ENCODE data around the gene LMO3. TPM values are rescaled to one million over a fixed set of nuclear protein-coding genes. Genes with fewer than 3 reads are reported as not detected.

Gene LMO3
- total RNA-seq, 1 donor from 2014 or later = 127 TPM

DNA sequence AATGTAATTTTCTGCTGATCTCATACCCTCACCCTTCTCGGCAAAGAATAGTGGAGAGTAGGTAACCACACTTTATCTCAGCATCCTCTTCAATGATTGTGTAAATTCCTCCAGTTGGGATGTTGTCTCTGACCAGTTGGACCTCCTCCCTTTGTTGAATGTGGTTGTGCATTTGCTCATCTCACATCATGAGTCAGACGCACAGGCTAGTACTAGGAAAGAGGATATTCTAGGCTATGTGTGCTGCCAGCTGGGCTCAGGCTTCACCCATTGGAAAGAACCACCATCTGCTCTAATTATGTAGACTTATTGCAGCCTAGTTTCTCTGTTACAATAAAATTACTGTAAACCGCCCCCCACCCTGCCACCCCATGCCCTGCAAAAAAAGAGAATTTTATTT is 90.3 kb downstream of the LMO3 start:
- Histone ChIP-seq H3K27ac (no peak overlapping the region), H3K9me3 (no peaks in the 10 kb centered on the region), H3K4me3 (no peak overlapping the region), H3K36me3 (no peaks in the 10 kb centered on the region), H3K4me1 (no peaks in the 10 kb centered on the region), H3K27me3 (ENCODE audit: low read depth) (no peaks in the 10 kb centered on the region)
- TF ChIP-seq, protein P1, sequence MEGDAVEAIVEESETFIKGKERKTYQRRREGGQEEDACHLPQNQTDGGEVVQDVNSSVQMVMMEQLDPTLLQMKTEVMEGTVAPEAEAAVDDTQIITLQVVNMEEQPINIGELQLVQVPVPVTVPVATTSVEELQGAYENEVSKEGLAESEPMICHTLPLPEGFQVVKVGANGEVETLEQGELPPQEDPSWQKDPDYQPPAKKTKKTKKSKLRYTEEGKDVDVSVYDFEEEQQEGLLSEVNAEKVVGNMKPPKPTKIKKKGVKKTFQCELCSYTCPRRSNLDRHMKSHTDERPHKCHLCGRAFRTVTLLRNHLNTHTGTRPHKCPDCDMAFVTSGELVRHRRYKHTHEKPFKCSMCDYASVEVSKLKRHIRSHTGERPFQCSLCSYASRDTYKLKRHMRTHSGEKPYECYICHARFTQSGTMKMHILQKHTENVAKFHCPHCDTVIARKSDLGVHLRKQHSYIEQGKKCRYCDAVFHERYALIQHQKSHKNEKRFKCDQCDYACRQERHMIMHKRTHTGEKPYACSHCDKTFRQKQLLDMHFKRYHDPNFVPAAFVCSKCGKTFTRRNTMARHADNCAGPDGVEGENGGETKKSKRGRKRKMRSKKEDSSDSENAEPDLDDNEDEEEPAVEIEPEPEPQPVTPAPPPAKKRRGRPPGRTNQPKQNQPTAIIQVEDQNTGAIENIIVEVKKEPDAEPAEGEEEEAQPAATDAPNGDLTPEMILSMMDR (IDR thresholded peaks at IDR 0.05) = no peak
- ATAC-seq = no peak
- intact Hi-C loops (cut with DNase I) = no loop called here
- no peak for DNase-seq

DNA sequence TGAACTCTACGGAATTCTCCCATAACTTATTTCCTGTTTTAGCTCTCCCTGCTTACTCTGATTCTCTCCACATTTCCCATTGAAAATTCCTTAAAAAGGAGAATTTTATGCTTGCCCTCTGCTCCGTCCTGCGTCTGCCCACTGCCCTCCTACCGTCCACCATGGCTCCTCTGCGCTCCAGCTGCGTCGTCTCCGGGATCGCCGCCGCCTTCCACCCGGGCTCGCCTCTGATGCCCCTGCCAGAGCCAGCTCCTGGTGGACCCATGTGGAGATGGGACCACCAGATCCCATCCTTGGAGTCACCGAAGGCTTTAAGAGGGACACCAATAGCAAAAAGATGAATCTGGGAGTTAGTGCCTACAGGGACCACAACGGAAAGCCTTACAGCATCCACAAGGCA is 92.7 kb downstream of the LMO3 start:
- Histone ChIP-seq H3K27me3 (ENCODE audit: low read depth) (no peaks in the 10 kb centered on the region), H3K36me3 (no peaks in the 10 kb centered on the region), H3K4me3 (no peak overlapping the region), H3K27ac (no peak overlapping the region), H3K4me1 (no peaks in the 10 kb centered on the region), H3K9me3 (no peaks in the 10 kb centered on the region)
- ATAC-seq (no peak), DNase-seq (no peak)
- intact Hi-C loops (cut with DNase I) = no loop called here
- TF ChIP-seq, protein P1 (IDR thresholded peaks at IDR 0.05) = no peak

DNA sequence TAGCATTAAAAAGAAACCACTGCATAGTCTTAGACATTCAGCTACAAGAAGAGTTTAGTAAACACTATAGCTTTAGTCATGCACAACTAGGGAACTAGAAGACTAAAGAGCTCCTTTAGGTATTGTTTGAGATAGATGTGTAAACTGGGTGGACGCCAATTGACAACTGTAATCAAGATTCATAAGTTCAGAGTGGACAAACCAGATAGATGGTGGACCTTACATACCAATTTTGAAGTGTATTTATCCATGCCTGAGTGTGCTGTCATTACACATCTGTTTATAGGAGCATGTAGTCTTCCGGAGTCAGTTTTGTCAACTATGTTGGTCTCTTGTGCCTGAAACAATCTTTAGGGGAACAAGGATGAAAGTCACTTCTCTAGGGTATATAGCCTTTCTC is 96.6 kb downstream of the LMO3 start:
- DNase-seq = no peak
- TF ChIP-seq, protein P1 (IDR thresholded peaks at IDR 0.05) = no peak
- H3K27me3 ChIP-seq (ENCODE audit: low read depth) = no peaks in the 10 kb centered on the region
- H3K9me3 ChIP-seq = no peaks in the 10 kb centered on the region
- H3K27ac ChIP-seq = no peak overlapping the region
- no peak overlapping the region for H3K4me3 ChIP-seq
- intact Hi-C loops (cut with DNase I) = no loop called here
- no peak for ATAC-seq
- no peaks in the 10 kb centered on the region for H3K4me1 ChIP-seq
- no peaks in the 10 kb centered on the region for H3K36me3 ChIP-seq

DNA sequence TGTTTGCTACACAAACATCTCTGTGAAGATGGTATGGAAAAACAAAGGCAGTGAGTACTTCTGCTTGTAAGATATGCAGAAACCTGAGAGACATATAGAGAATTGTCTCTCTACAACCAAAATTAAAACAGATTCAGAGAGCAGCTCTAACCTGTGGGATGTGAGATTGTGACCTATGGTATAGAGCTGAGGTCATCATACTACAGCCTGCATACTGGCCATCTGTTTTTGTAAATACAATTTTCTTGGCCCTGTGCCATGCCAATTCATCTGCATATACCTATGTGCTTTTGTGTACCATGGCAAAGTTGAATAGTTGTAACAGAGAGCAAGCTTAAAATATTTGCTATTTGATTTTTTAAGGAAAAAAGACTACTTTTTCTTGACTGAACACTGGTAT is 99.6 kb downstream of the LMO3 start:
- Histone ChIP-seq H3K9me3 (no peaks in the 10 kb centered on the region), H3K36me3 (no peaks in the 10 kb centered on the region), H3K27ac (no peak overlapping the region), H3K27me3 (ENCODE audit: low read depth) (no peaks in the 10 kb centered on the region), H3K4me1 (no peaks in the 10 kb centered on the region), H3K4me3 (no peak overlapping the region)
- TF ChIP-seq, protein P1 (IDR thresholded peaks at IDR 0.05) = no peak
- ATAC-seq = no peak
- no peak for DNase-seq
- intact Hi-C loops (cut with DNase I) = no loop called here

DNA sequence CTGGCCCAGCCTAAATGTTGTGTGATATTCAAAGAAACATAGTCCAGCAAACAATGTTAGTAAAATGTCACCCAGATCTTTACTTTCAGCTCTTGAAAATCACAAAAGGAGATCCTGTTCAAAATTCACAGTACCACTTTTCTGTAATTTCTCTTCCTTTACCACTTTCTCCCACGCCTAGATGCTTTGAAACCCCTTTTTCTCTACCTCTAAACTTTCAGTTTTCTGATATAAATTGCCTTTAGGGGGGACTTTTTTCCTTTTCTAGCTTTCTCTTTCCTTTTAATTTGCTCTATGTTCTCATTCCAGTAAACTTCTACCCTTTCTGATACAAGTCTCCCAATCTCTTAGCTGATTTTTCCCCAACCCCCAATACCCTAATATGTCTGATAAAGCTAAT is 101.8 kb downstream of the LMO3 start:
- Histone ChIP-seq H3K4me3 (no peak overlapping the region), H3K27me3 (ENCODE audit: low read depth) (no peaks in the 10 kb centered on the region), H3K9me3 (no peaks in the 10 kb centered on the region), H3K27ac (no peak overlapping the region), H3K4me1 (no peaks in the 10 kb centered on the region), H3K36me3 (no peaks in the 10 kb centered on the region)
- no peak for DNase-seq
- TF ChIP-seq, protein P1 (IDR thresholded peaks at IDR 0.05) = no peak
- intact Hi-C loops (cut with DNase I) = no loop called here
- ATAC-seq = no peak

DNA sequence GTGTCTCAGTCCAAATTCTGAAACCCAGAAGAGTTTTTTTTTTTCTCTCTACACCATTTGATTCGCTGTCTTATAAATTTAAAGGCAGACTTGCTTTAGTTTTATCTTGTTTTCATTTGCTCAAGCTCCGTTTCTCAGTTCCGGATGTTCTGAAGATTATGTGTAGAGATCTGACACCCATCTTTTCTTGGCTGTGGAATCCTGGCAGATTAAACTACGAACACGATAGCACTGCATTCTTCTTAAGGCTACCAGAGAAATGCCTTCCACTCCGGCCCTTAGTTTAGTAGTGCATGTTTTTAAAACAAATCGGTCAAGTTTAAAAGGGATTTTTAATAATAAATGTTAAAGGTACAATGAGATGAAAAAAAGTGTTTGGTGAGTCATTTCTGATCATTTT is 106.4 kb downstream of the LMO3 start:
- H3K36me3 ChIP-seq = no peaks in the 10 kb centered on the region
- H3K4me3 ChIP-seq = no peak overlapping the region
- H3K27ac ChIP-seq = no peak overlapping the region
- intact Hi-C loops (cut with DNase I) = no loop called here
- TF ChIP-seq, protein P1 (IDR thresholded peaks at IDR 0.05) = no peak
- no peaks in the 10 kb centered on the region for H3K9me3 ChIP-seq
- ATAC-seq = no peak
- H3K27me3 ChIP-seq (ENCODE audit: low read depth) = no peaks in the 10 kb centered on the region
- no peak for DNase-seq
- H3K4me1 ChIP-seq = no peaks in the 10 kb centered on the region

All from lower lobe of right lung (tissue), 2 donors.